Measurements from ENCODE around the gene ITPK1.
A peak's percentile ranks its signal among the peaks of the same experiment; 100 is the strongest.

ITPK1 gene

DNA sequence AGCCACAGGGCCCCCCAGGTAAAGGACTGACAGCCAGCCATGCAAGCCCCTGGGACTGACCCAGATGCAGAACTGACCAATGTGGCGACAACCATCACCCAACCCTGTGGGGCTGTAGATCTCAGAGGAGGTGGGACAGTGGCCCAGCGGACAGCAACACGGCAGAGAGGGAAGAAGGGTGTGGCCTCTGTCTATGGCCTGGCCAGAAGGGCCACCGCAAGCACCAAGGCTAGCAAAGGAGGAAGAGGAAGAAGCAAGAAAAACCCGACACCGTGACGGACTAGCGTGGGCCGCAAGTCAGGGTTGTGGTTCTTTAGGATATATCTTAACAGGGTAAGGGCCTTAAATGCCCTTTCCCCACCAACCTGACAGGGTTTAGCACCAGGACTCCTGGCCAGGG, 71.2 kb downstream of the ITPK1 start:
- TF ChIP-seq ARNTL (CRISPR knock-in tag; IDR thresholded peaks at IDR 0.05; ENCODE audit: borderline replicate concordance, low read depth) (no peak), CSDC2 (CRISPR knock-in tag; IDR thresholded peaks at IDR 0.05) (no peak), OSR1 (CRISPR knock-in tag; IDR thresholded peaks at IDR 0.05) (no peak), ZNF565 (CRISPR knock-in tag; conservative IDR thresholded peaks at IDR 0.05; ENCODE audit: low read depth) (no peak), ZFP3 (CRISPR knock-in tag; IDR thresholded peaks at IDR 0.05) (no peak), ZC3H10 (CRISPR knock-in tag; IDR thresholded peaks at IDR 0.05) (no peak), ESRRG (CRISPR knock-in tag; IDR thresholded peaks at IDR 0.05) (no peak), ISL1 (CRISPR knock-in tag; IDR thresholded peaks at IDR 0.05) (no peak), GLIS3 (CRISPR knock-in tag; IDR thresholded peaks at IDR 0.05) (no peak), SNAI2 (CRISPR knock-in tag; IDR thresholded peaks at IDR 0.05) (no peak), TOX (CRISPR knock-in tag; IDR thresholded peaks at IDR 0.05; ENCODE audit: borderline replicate concordance) (no peak), PPARA (CRISPR knock-in tag; IDR thresholded peaks at IDR 0.05; ENCODE audit: borderline replicate concordance) (no peak), CREB5 (CRISPR knock-in tag; IDR thresholded peaks at IDR 0.05; ENCODE audit: low read depth) (no peak), TCF4 (CRISPR knock-in tag; IDR thresholded peaks at IDR 0.05; ENCODE audit: borderline replicate concordance) (no peak), ZFP30 (CRISPR knock-in tag; IDR thresholded peaks at IDR 0.05) (no peak)
- no peak for ATAC-seq

- no peak for ATAC-seq
- TF ChIP-seq PPARA (CRISPR knock-in tag; IDR thresholded peaks at IDR 0.05; ENCODE audit: borderline replicate concordance), result no peak
- TF ChIP-seq OSR1 (CRISPR knock-in tag; IDR thresholded peaks at IDR 0.05), result no peak
- TF ChIP-seq TSHZ2 (CRISPR knock-in tag; IDR thresholded peaks at IDR 0.05), result no peak
- TF ChIP-seq RARB (CRISPR knock-in tag; IDR thresholded peaks at IDR 0.05), result no peak
- TF ChIP-seq, protein P1, sequence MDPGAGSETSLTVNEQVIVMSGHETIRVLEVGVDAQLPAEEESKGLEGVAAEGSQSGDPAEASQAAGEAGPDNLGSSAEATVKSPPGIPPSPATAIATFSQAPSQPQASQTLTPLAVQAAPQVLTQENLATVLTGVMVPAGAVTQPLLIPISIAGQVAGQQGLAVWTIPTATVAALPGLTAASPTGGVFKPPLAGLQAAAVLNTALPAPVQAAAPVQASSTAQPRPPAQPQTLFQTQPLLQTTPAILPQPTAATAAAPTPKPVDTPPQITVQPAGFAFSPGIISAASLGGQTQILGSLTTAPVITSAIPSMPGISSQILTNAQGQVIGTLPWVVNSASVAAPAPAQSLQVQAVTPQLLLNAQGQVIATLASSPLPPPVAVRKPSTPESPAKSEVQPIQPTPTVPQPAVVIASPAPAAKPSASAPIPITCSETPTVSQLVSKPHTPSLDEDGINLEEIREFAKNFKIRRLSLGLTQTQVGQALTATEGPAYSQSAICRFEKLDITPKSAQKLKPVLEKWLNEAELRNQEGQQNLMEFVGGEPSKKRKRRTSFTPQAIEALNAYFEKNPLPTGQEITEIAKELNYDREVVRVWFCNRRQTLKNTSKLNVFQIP (CRISPR knock-in tag; IDR thresholded peaks at IDR 0.05; ENCODE audit: borderline replicate concordance, low read depth), result no peak
- TF ChIP-seq ZNF8 (CRISPR knock-in tag; IDR thresholded peaks at IDR 0.05), result no peak
- TF ChIP-seq ARNTL (CRISPR knock-in tag; IDR thresholded peaks at IDR 0.05; ENCODE audit: borderline replicate concordance, low read depth), result no peak
- no peak for TF ChIP-seq GLIS3 (CRISPR knock-in tag; IDR thresholded peaks at IDR 0.05)
- no peak for TF ChIP-seq ZFP3 (CRISPR knock-in tag; IDR thresholded peaks at IDR 0.05)
- no peak for TF ChIP-seq TCF4 (CRISPR knock-in tag; IDR thresholded peaks at IDR 0.05; ENCODE audit: borderline replicate concordance)
Observed at GRCh38 chr14:93044121-93044520, 71.6 kb downstream of the ITPK1 start.

- ATAC-seq, result peak; percentile 86
- peak; percentile 17; the same call in 1 of the 2 replicates for TF ChIP-seq TCF4 (CRISPR knock-in tag; IDR thresholded peaks at IDR 0.05; ENCODE audit: borderline replicate concordance)
- no peak for TF ChIP-seq ZNF565 (CRISPR knock-in tag; conservative IDR thresholded peaks at IDR 0.05; ENCODE audit: low read depth)
- TF ChIP-seq CREB5 (CRISPR knock-in tag; IDR thresholded peaks at IDR 0.05; ENCODE audit: low read depth), result no peak
Observed at GRCh38 chr14:93042968-93043940, 72.5 kb downstream of the ITPK1 start.

DNA sequence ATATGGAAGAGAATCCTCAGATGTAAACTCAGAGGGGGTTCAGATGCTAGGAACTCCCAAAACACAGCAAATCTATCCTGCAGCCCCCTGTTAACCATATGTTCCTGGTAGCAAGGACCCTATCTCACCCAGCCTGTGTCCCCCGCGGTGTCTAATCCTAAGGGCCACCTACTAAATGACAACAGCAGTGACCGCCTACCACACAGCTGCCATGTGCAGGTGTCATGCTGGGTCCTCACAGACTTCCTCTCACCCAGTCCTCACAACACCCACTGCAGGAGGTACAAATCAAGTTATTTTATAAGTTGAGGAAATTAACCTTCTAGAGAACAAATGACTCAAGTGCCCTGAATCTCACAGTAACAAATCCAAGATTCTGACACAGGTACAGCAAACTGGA, 73.9 kb downstream of the ITPK1 start:
- ATAC-seq, result no peak

More for the DNA sequence above, 73.9 kb downstream of the ITPK1 start:
- TF ChIP-seq ZFP3 (CRISPR knock-in tag; IDR thresholded peaks at IDR 0.05) (no peak), GLIS3 (CRISPR knock-in tag; IDR thresholded peaks at IDR 0.05) (no peak), SNAI2 (CRISPR knock-in tag; IDR thresholded peaks at IDR 0.05) (no peak)
